Skeletal muscle satellite cell (primary cell): Measurements from ENCODE around the gene SREBF2.
"Not testable (repeated sequence)": the region's sequence is repeated elsewhere in the genome, so short reads cannot be mapped to it uniquely, and the experiment has no call there.

Experiments
- H3K27me3 ChIP-seq: 2 replicates; pipeline ENCODE4 v1.7.0; 2013; ENCODE audit warnings: low read length; ENCODE audit not compliant: control insufficient read depth, insufficient read depth
- H3K36me3 ChIP-seq: 2 replicates; pipeline ENCODE4 v1.7.0; 2013; ENCODE audit warnings: mild to moderate bottlenecking, control low read depth, low read length; ENCODE audit not compliant: insufficient read depth
- H3K4me1 ChIP-seq: 2 replicates; pipeline ENCODE4 v1.7.0; 2013; ENCODE audit warnings: low read length; ENCODE audit not compliant: control insufficient read depth, insufficient read depth
- H3K4me2 ChIP-seq: 2 replicates; pipeline ENCODE4 v1.7.0; 2013; ENCODE audit warnings: mild to moderate bottlenecking, low read length
- H3K4me3 ChIP-seq: 2 replicates; pipeline ENCODE4 v1.7.0; 2013; ENCODE audit warnings: low read length
- H3K9ac ChIP-seq: 2 replicates; pipeline ENCODE4 v1.7.0; 2013; ENCODE audit warnings: mild to moderate bottlenecking, low read depth, low read length, moderate library complexity
- H3K9me3 ChIP-seq: replicated peaks from 2 replicates; pipeline ENCODE4 v1.7.0; 2013; ENCODE audit warnings: mild to moderate bottlenecking, control low read depth, low read length

SREBF2 gene

GRCh38 chr22:41834005-41834944 is 1.4 kb downstream of the SREBF2 start:
- peaks cover 10% of the 10 kb centered on the region for H3K36me3 ChIP-seq
- peak overlapping the region; percentile 88 for H3K4me3 ChIP-seq
- no peaks in the 10 kb centered on the region for H3K9me3 ChIP-seq
- peak overlapping the region; percentile 91 for H3K9ac ChIP-seq
- peaks cover 23% of the 10 kb centered on the region for H3K4me1 ChIP-seq
- H3K4me2 ChIP-seq: peak overlapping the region; percentile 89
- no peaks in the 10 kb centered on the region for H3K27me3 ChIP-seq

- not testable (repeated sequence) for H3K9ac ChIP-seq, H3K27me3 ChIP-seq, H3K4me2 ChIP-seq, H3K9me3 ChIP-seq, H3K4me3 ChIP-seq, H3K36me3 ChIP-seq
- peaks cover 23% of the 10 kb centered on the region for H3K4me1 ChIP-seq
Measured at GRCh38 chr22:41835462-41835861, 2.6 kb downstream of the SREBF2 start.

DNA sequence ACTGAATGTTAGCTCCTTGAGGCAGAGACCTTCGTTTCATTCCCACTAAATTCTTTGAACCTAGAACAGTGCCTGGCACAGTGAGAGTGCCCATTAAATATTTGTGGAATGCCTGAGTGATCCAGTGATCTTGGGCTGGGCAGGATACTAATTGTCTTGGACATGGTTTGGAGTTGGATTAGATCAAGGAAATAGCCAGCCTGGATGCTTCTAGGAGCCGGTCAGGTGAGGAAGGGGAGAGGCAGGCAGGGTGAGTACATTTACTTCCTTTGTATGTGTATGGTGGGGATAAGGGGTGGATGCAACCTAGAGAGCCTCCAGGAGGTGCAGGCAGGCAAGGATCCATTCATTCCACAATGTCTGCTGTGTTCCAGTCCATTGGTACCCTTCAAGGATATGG is 3.6 kb downstream of the SREBF2 start:
- Histone ChIP-seq H3K27me3 (no peaks in the 10 kb centered on the region), H3K9ac (no peak overlapping the region), H3K4me3 (no peak overlapping the region), H3K9me3 (no peaks in the 10 kb centered on the region), H3K4me1 (peaks cover 29% of the 10 kb centered on the region), H3K36me3 (peaks cover 10% of the 10 kb centered on the region), H3K4me2 (no peak overlapping the region)

GRCh38 chr22:41838842-41839618 is 6.1 kb downstream of the SREBF2 start:
- Histone ChIP-seq H3K9ac (no peak overlapping the region), H3K4me3 (no peak overlapping the region), H3K4me1 (peaks cover 14% of the 10 kb centered on the region), H3K36me3 (peaks cover 12% of the 10 kb centered on the region), H3K9me3 (no peaks in the 10 kb centered on the region), H3K27me3 (no peaks in the 10 kb centered on the region), H3K4me2 (no peak overlapping the region)

- Histone ChIP-seq H3K9ac (no peak overlapping the region), H3K36me3 (peaks cover 12% of the 10 kb centered on the region), H3K4me3 (no peak overlapping the region), H3K4me1 (peaks cover 8% of the 10 kb centered on the region), H3K4me2 (no peak overlapping the region), H3K9me3 (no peaks in the 10 kb centered on the region), H3K27me3 (no peaks in the 10 kb centered on the region)
Measured at GRCh38 chr22:41840216-41840615, 7.3 kb downstream of the SREBF2 start.

- no peak overlapping the region for H3K9ac ChIP-seq
- H3K4me1 ChIP-seq: peaks cover 14% of the 10 kb centered on the region
- H3K4me3 ChIP-seq: no peak overlapping the region
- no peaks in the 10 kb centered on the region for H3K27me3 ChIP-seq
- no peaks in the 10 kb centered on the region for H3K9me3 ChIP-seq
- peaks cover 7% of the 10 kb centered on the region for H3K36me3 ChIP-seq
- H3K4me2 ChIP-seq: no peak overlapping the region
Measured at GRCh38 chr22:41841085-41841712, 8.3 kb downstream of the SREBF2 start.

DNA sequence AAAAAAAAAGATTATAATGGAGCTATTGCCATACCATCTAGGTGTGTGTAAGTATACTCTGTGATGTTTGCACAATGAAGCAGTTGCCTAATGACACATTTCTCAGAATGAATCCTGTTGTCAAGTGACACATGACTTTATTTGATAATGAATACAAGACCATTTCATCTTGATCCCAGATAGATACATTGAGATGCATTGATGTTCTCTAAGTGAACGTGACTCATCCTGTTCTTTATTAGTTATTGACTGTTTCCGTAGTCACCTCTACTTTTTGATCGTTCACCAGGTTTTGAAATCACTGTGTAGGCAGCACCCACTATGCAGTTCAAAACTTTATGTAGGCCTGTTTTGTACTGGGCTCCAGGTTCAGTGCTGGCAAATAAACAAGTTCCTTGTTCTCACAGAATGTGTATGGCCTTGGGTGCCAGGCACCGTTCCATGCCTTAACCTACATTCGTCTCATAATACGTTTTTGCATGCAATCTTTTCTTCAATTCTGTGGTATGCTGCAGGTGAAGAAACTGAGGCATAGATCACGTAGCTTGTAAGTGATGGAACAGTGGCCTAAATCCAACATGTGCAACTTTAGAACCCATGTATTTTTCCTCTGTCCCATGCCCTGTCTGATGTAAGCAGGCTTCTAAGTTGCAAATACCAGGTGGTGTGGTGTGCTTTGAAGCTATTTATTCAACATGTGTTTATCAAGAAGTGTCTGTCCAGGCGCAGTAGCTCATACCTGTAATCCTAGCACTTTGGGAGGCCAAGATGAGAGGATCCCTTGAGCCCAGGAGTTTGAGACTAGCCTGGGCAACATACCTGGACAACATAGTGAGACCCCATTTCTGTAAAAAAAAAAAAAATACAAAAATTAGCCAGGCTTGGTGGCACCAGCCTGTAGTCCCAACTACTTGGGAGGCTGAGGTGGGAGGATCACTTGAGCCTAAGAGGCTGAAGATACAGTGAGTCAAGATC is 10.4 kb downstream of the SREBF2 start:
- Histone ChIP-seq H3K9me3 (no peaks in the 10 kb centered on the region), H3K4me1 (peaks cover 19% of the 10 kb centered on the region), H3K4me3 (no peak overlapping the region), H3K9ac (no peak overlapping the region), H3K36me3 (peaks cover 2% of the 10 kb centered on the region), H3K4me2 (no peak overlapping the region), H3K27me3 (no peaks in the 10 kb centered on the region)

GRCh38 chr22:41844036-41844435 is 11.1 kb downstream of the SREBF2 start:
- Histone ChIP-seq H3K36me3 (peaks cover 2% of the 10 kb centered on the region), H3K4me2 (no peak overlapping the region), H3K9me3 (no peaks in the 10 kb centered on the region), H3K27me3 (no peaks in the 10 kb centered on the region), H3K4me3 (no peak overlapping the region), H3K4me1 (peaks cover 19% of the 10 kb centered on the region), H3K9ac (no peak overlapping the region)

DNA sequence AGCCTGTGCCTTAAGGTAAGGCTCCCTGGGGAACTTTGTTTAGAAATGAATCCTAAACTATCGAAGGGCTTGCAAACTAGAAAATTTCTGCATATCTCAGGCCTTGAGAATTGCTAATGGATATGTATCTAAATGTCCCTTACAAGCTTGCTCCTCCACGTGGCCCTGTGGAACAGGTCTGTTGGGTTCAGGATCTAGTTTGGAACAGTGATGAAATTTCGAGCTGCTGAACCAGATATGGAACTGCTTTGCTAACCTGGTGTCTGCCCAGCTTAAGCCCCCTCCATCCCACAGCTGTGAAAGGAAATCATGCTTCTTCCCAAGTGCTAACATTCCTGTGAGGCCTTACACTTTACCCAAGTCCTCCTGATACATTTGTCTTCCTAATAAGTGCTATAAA is 11.6 kb downstream of the SREBF2 start:
- no peaks in the 10 kb centered on the region for H3K9me3 ChIP-seq
- H3K36me3 ChIP-seq: peaks cover 2% of the 10 kb centered on the region
- H3K27me3 ChIP-seq: no peaks in the 10 kb centered on the region
- H3K4me1 ChIP-seq: peaks cover 19% of the 10 kb centered on the region
- H3K9ac ChIP-seq: no peak overlapping the region
- H3K4me2 ChIP-seq: no peak overlapping the region
- no peak overlapping the region for H3K4me3 ChIP-seq

DNA sequence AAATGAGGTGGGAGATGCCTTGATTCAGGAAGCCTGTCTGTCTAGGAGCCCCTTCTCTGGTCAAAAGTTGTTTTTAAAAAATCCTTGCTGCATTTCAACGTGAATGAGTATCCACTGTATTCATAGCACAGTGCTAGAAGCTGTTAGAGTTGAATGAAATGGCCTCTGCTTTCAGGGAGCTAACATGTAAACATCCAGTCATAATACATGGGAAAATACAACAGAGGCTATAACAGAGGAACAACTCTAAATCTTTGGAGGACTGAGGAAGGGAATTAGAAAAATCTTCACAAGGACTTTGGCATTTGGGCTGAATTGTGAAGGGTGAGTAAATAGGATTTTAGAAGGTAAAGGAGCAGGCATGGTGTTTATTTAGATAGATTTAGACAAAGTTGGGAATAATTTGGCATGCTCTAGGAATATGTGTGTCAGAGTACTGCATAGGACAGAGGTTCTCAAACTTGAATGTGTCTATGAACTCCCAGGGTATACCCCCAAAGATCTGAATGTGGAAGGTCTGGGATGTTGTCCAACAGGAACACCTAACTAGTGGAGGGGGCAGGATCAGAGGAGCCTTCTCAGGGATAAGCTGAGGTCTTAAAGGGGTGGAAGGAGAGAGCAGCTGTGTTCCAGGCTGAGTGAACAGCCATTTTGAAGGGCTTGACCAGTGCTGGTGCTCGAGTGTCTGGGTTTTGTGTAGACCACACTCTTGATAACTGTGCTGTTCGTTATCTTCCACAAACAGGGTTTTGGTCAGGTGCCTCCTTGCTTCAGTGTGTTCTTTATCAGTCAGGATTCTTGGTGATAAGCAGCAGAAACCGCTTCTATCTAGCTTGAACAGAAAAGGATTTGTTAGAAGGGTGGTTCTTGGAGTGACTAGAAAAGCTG is 12.7 kb downstream of the SREBF2 start:
- H3K27me3 ChIP-seq: no peaks in the 10 kb centered on the region
- no peak overlapping the region for H3K4me3 ChIP-seq
- peaks cover 2% of the 10 kb centered on the region for H3K36me3 ChIP-seq
- H3K4me1 ChIP-seq: peaks cover 18% of the 10 kb centered on the region
- H3K9me3 ChIP-seq: no peaks in the 10 kb centered on the region
- no peak overlapping the region for H3K9ac ChIP-seq
- no peak overlapping the region for H3K4me2 ChIP-seq
